Upper lobe of right lung (tissue), 1 donor: Measurements from ENCODE around the gene SP9. TPM values are rescaled to one million over a fixed set of nuclear protein-coding genes. Genes with fewer than 3 reads are reported as not detected.

ENCODE experiments used
- ATAC-seq: fragments of 200-7000 bp; cut with Tn5 transposase; one replicate; pipeline ENCODE4 v1.9.1; 2020; ENCODE audit warnings: mild to moderate bottlenecking, moderate library complexity
- DNase-seq: peaks from one replicate; pipeline ENCODE4 v3.0.0-alpha.2; 2020
- H3K27ac ChIP-seq: fragments of 200-600 bp; one replicate; pipeline ENCODE4 v1.8.0; 2022
- H3K27me3 ChIP-seq: fragments of 200-600 bp; one replicate; pipeline ENCODE4 v1.8.0; 2022; ENCODE audit warnings: mild to moderate bottlenecking
- H3K36me3 ChIP-seq: fragments of 200-600 bp; one replicate; pipeline ENCODE4 v1.8.0; 2022
- H3K4me1 ChIP-seq: fragments of 200-600 bp; one replicate; pipeline ENCODE4 v1.8.0; 2022
- H3K4me3 ChIP-seq: fragments of 200-600 bp; one replicate; pipeline ENCODE4 v1.8.0; 2022; ENCODE audit warnings: mild to moderate bottlenecking
- H3K9me3 ChIP-seq: fragments of 200-600 bp; one replicate; pipeline ENCODE4 v1.8.0; 2022
- intact Hi-C: fragments of 100-400 bp; cut with DNase I; formaldehyde crosslinking; loops from one replicate; pipeline ENCODE4 v1.11.0; 2022
- total RNA-seq: library from RNA; stranded (reverse); fragmentation: NEBNext Ultra II Directional; extraction: Animal tissue kit (Norgen Biotek cat#: 25700); gene quantifications from one replicate; pipeline ENCODE4 v1.2.1, GENCODE V29; 2021
- TF ChIP-seq, protein P1 (sequence below): fragments of 200-600 bp; IDR thresholded peaks from one replicate; pipeline ENCODE4 v1.8.0; 2022; ENCODE audit warnings: antibody characterized with exemption
- donor health status: DM: no; HTN: yes; CAD: no; lungs with severe emphysema.

The SP9 gene
- total RNA-seq, 1 donor from 2014 or later: not detected

DNA sequence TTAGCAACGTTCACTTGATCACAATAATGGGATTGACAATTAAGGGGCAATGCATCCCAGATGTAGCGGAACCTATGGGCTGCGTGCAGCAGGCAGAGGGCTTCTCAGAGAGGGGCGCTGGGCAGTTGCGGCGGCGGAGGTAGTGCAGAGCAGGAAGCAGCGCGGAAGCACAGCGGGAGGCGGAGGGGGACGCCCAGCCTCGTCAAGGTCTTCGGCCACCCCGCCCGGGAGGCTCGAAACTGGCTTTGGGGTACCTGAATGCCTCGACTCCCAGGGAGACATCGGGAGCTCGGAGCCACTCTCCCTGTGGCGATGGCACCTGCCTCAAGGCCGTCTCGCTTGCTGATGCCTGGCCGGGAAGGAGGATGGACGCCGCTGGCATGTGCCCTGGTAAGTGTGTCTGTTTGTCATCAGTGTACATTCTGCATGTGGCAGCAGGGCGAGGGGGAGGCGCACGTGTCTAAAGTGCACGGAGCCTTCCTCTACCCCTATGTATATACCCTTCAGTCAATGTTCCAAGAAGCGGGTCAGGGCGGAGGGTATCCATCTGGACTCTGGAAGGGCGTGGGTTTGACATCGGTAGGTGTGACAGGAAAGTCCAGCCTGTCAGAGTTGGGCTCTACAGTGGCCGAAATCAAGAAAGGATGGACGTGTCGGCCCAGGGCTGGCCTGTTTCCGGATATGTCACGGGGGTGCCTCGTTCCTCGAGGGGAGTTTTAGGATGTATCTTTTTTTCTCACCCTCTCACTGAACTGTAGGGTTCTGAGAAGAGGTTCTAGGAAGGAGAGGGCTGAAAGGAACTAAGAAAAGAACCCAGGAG lies 7.5 kb upstream of the SP9 start:
- TF ChIP-seq, protein P1, sequence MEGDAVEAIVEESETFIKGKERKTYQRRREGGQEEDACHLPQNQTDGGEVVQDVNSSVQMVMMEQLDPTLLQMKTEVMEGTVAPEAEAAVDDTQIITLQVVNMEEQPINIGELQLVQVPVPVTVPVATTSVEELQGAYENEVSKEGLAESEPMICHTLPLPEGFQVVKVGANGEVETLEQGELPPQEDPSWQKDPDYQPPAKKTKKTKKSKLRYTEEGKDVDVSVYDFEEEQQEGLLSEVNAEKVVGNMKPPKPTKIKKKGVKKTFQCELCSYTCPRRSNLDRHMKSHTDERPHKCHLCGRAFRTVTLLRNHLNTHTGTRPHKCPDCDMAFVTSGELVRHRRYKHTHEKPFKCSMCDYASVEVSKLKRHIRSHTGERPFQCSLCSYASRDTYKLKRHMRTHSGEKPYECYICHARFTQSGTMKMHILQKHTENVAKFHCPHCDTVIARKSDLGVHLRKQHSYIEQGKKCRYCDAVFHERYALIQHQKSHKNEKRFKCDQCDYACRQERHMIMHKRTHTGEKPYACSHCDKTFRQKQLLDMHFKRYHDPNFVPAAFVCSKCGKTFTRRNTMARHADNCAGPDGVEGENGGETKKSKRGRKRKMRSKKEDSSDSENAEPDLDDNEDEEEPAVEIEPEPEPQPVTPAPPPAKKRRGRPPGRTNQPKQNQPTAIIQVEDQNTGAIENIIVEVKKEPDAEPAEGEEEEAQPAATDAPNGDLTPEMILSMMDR: no peak
- no peak overlapping the region for H3K4me3 ChIP-seq
- no peaks in the 10 kb centered on the region for H3K36me3 ChIP-seq
- DNase-seq: no peak
- peak; percentile 27 for ATAC-seq
- H3K27me3 ChIP-seq: peaks cover 87% of the 10 kb centered on the region
- peaks cover 15% of the 10 kb centered on the region for H3K4me1 ChIP-seq
- no peak overlapping the region for H3K27ac ChIP-seq
- intact Hi-C loops: no loop called here
- H3K9me3 ChIP-seq: no peaks in the 10 kb centered on the region

DNA sequence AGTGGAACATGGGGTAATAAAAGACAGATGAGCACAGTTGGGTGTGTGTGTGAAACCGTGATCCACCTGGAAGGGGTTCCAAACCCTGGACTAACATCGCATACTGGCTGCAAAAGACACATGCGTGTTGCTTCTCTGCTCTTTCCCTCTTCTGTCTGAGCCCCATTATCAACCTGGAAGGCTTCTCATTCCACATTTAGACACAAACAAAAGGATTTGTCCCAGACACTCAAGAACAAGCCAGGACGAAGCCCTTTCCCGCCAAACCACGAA lies 7.0 kb upstream of the SP9 start:
- Histone ChIP-seq H3K36me3 (no peaks in the 10 kb centered on the region), H3K4me3 (no peak overlapping the region), H3K9me3 (no peaks in the 10 kb centered on the region), H3K27me3 (peaks cover 90% of the 10 kb centered on the region), H3K4me1 (peaks cover 15% of the 10 kb centered on the region), H3K27ac (no peak overlapping the region)
- no peak for ATAC-seq
- intact Hi-C loops: no loop called here
- no peak for DNase-seq
- TF ChIP-seq, protein P1: no peak

DNA sequence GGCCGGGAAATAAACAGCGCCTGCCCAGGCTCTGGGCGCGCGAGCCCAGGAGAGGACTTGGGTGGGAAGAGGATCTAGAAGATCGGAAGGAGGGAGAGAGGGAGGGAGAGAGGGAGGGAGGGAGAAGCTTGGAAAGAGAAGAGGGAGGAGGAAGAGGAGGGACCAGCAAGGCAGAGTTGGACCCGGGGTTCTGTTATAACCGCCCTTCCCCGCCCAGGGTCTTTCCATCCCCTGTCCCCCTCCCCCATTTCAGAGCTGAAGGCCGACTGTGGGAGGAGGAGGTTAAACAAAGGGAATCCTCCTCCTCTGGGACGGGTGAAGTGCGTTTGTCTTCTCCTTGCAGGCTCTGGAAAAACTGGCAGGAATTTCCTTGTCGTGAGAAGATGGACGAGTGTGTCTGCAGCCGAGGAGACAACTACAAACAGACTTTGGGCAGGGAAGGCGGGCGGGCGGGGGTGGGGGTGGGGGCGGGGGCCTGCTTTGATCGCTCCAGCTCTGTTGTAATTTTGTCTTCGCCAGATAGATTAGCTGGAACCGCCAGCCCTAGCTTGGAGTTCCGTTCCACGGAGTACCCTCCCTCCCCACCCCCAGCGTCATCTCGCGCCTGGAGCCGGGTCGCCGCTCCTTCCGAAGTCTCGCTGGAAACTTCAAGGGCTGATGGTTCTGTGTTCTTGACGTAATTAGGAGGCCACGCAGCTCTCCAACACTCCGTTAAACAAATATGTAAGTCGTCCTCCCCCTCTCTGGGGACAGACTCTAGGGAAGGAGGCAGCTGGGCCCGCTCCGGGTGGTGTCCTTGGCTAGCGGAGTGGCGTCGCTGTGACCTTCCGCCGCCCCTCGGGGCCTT lies 6.4 kb upstream of the SP9 start:
- Histone ChIP-seq H3K4me3 (no peak overlapping the region), H3K9me3 (no peaks in the 10 kb centered on the region), H3K27me3 (peaks cover 90% of the 10 kb centered on the region), H3K36me3 (no peaks in the 10 kb centered on the region), H3K27ac (no peak overlapping the region), H3K4me1 (peaks cover 18% of the 10 kb centered on the region)
- DNase-seq (no peak), ATAC-seq (no peak)
- intact Hi-C loops: no loop called here
- TF ChIP-seq, protein P1: no peak

DNA sequence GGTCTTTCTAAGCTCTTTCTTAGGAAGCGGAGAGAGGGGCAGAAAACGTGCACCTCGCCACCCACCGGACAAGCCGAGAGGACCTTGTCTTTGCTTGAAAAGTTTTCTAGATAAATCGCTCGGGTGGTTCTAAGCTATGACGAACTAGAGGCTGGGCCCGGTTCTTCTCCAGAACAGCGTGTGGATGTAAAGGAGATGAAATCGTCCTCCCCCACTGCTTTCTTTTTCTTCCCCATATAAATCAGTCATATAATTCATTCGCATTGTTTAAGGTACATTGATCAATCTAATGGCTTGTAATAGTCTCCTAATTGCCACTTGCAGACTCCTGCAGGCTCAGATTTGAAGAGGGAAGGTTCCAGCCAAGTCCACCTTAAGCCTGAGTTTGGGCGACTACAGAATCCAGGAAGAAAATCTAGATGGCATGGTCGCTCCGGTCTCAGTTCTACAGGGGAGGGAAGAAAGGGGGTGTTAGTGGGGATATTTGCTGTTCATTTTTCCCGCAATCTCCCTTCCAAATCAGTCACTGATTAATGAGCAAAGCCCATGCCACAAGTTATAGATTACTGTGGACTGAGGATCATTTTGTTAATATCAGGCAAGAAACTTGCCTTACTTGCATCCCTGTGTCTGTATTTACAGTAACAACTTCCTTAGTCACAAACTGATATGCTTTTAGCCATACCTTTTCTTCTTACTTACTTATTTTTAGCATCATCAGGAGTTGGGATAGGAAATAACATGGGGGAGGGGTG lies 5.6 kb upstream of the SP9 start:
- Histone ChIP-seq H3K9me3 (no peaks in the 10 kb centered on the region), H3K36me3 (no peaks in the 10 kb centered on the region), H3K27me3 (peaks cover 96% of the 10 kb centered on the region), H3K4me1 (peaks cover 24% of the 10 kb centered on the region), H3K4me3 (no peak overlapping the region), H3K27ac (no peak overlapping the region)
- TF ChIP-seq, protein P1: no peak
- ATAC-seq: no peak
- intact Hi-C loops: no loop called here
- DNase-seq: no peak

DNA sequence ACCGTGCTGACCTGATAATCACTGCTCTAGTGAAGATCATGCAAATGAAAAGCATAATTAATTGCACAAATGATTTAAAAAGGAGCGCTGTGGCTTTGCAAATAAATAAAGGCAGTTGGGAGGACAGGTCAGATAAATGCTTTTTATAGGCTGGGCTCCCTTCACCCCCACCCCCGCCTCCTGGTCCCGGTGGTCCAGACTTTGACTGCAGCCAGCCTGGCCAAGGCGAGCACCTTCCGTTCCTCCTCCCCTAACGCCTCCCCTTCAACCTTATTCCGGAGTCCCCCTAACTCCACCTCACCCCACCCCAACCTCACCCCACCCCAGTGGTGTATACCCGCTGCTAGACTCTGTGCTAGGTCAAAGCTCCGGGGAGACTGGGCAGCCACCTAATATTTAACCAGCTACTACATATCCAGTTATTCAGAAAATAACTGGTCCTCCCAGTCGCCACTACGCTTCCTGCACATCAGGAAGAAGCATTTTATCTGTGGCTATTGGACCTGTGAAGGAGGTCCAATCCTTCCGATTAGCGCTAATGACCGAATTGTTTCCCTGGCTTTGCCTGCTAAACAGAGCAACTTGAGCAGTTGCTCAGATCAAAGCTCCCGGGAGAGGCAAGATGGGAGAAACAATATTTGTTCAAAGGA lies 3.7 kb upstream of the SP9 start:
- H3K9me3 ChIP-seq: no peaks in the 10 kb centered on the region
- TF ChIP-seq, protein P1: no peak
- ATAC-seq (no peak), DNase-seq (no peak)
- peaks cover 100% of the 10 kb centered on the region for H3K27me3 ChIP-seq
- H3K27ac ChIP-seq: no peak overlapping the region
- peaks cover 29% of the 10 kb centered on the region for H3K4me1 ChIP-seq
- H3K4me3 ChIP-seq: no peak overlapping the region
- no peaks in the 10 kb centered on the region for H3K36me3 ChIP-seq
- intact Hi-C loops: no loop called here
